Sigmoid colon (tissue), 4 donors: Measurements from ENCODE around the gene LMO7.

Experiments
- EP300 ChIP-seq, 4 donors: sonication (generic); formaldehyde crosslinking; IDR thresholded peaks; one replicate each; pipeline ENCODE4 v1.6.1; 2017; ENCODE audit warnings: antibody characterized with exemption in 4 of 4
- POLR2A ChIP-seq, 2 donors: fragments of 450-650 bp; IDR thresholded peaks; one replicate each; pipeline ENCODE4 v1.6.1; 2016; ENCODE audit warnings: antibody characterized with exemption in 2 of 2, mild to moderate bottlenecking in 2 of 2, moderate library complexity in 2 of 2
- POLR2AphosphoS5 ChIP-seq, 4 donors: sonication (generic); formaldehyde crosslinking; IDR thresholded peaks; one replicate each; pipeline ENCODE4 v1.6.1; 2017; ENCODE audit warnings: antibody characterized with exemption in 4 of 4
- TF ChIP-seq, protein P1 (sequence below), 4 experiments: fragments of 450-650 bp in 3 of 4; fragments of 200-600 bp in 1 of 4; IDR thresholded peaks; one replicate each; pipeline ENCODE4 v1.5.1; 2016 to 2019; ENCODE audit warnings: antibody characterized with exemption in 4 of 4, mild to moderate bottlenecking in 3 of 4, moderate library complexity in 2 of 4

DNA sequence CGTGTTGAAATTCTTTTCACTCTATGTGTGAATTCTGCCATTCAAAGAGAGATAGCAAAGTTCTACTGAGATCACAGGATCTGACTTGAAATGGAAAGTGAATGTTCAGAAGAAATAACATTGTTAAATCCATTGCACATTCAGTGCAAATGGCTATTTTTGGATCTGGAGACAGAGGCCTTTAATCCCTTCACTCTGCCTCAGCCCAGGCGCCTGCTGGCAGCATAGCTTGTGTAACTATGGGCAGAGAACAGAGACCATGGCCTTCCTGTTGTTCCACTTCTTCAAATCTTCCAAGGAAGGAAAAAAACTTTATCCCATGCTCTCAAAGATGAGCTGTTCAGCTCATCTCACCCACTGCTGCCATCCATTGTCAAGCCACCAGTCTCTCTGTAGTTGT, 265.4 kb downstream of the LMO7 start:
- TF ChIP-seq POLR2A (IDR thresholded peaks at IDR 0.05) (no peak), EP300 (IDR thresholded peaks at IDR 0.05) (no peak), POLR2AphosphoS5 (IDR thresholded peaks at IDR 0.05) (no peak)
- TF ChIP-seq, protein P1, sequence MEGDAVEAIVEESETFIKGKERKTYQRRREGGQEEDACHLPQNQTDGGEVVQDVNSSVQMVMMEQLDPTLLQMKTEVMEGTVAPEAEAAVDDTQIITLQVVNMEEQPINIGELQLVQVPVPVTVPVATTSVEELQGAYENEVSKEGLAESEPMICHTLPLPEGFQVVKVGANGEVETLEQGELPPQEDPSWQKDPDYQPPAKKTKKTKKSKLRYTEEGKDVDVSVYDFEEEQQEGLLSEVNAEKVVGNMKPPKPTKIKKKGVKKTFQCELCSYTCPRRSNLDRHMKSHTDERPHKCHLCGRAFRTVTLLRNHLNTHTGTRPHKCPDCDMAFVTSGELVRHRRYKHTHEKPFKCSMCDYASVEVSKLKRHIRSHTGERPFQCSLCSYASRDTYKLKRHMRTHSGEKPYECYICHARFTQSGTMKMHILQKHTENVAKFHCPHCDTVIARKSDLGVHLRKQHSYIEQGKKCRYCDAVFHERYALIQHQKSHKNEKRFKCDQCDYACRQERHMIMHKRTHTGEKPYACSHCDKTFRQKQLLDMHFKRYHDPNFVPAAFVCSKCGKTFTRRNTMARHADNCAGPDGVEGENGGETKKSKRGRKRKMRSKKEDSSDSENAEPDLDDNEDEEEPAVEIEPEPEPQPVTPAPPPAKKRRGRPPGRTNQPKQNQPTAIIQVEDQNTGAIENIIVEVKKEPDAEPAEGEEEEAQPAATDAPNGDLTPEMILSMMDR (IDR thresholded peaks at IDR 0.05): no peak
